Peyer's patch (tissue), 4 donors: ENCODE results near the gene SSPN. TPM values are rescaled to one million over a fixed set of nuclear protein-coding genes. Genes with fewer than 3 reads are reported as not detected.

Experiments
- DNase-seq, 3 donors: peaks; one replicate each; pipeline ENCODE4 v3.0.0-alpha.2; 2017 to 2019
- H3K27ac ChIP-seq, 4 donors: fragments of 200-600 bp; sonication (generic); one replicate each; pipeline ENCODE4 v1.5.1; 2016 to 2019
- H3K27me3 ChIP-seq, 2 donors: fragments of 200-600 bp; sonication (generic); one replicate each; pipeline ENCODE4 v1.5.1; 2019
- H3K36me3 ChIP-seq, 3 donors: fragments of 200-600 bp; sonication (generic); one replicate each; pipeline ENCODE4 v1.5.1; 2016 to 2019
- H3K4me1 ChIP-seq, 4 donors: fragments of 200-600 bp; sonication (generic); one replicate each; pipeline ENCODE4 v1.5.1; 2016 to 2019
- H3K4me3 ChIP-seq, 4 donors: fragments of 200-600 bp; sonication (generic); 1 replicate in 3 of 4; 2 replicates in 1 of 4; pipeline ENCODE4 v1.5.1; 2016 to 2019; ENCODE audit warnings: mild to moderate bottlenecking in 1 of 4
- H3K9me3 ChIP-seq, 4 donors: fragments of 200-600 bp; sonication (generic); one replicate each; pipeline ENCODE4 v1.5.1; 2016 to 2019; ENCODE audit warnings: mild to moderate bottlenecking in 1 of 4
- POLR2A ChIP-seq, 2 donors: fragments of 450-650 bp; IDR thresholded peaks; one replicate each; pipeline ENCODE4 v1.5.1; 2017; ENCODE audit warnings: antibody characterized with exemption in 2 of 2, mild to moderate bottlenecking in 2 of 2, moderate library complexity in 2 of 2
- total RNA-seq, 4 donors: library from RNA; depleted of rRNA; stranded (reverse); fragments of >200 nt; gene quantifications; one replicate each; pipeline ENCODE4 v1.1.0, GENCODE V29; 2016
- TF ChIP-seq, protein P1 (sequence below), 6 experiments: fragments of 450-650 bp in 4 of 6; fragments of 200-600 bp in 2 of 6; sonication (generic) in 1 of 6; IDR thresholded peaks; one replicate each; pipeline ENCODE4 v1.5.1; 2017 to 2019; ENCODE audit warnings: antibody characterized with exemption in 6 of 6, mild to moderate bottlenecking in 3 of 6, moderate library complexity in 1 of 6

Gene SSPN
- total RNA-seq, 4 donors from 2014 or later = 3.0 to 10.9 (median 6.5) TPM

DNA sequence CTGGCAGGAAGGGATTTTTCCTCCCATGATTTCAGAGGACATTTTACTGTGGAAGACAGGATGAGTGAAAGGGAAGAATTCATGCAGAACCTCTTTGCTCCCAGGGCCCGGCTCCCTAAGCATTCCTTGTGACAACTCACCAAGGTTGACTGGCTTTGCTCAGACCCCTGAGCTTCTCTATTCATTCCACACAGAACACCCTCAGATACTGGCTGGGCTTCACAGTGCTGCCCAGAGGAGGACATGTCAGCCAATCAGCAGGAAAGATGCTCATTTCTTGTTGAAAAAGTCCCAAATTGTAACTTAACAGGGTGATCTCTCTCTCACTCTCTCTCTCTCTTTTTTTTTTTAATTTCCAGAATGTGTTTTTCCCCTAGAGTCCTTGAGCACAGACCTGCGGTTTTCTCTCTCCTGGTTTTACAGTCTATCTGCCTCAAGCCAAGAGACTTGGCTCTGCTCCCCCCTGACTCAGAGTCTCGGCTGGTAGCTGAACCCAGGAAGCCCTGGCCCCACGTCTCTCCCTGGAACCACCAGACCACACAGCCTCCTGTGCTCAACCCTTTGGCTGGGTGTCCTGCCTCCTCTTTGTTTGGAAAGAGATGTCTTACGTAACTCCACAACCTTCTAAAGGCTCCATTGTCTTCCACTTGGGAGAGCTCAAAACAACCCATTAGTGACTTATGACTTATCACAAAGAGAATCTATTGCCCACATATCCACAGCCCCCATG, 43.9 kb downstream of the SSPN start:
- DNase-seq = no peak
- H3K36me3 ChIP-seq = no peaks in the 10 kb centered on the region
- no peaks in the 10 kb centered on the region for H3K9me3 ChIP-seq
- H3K27ac ChIP-seq = no peak overlapping the region
- H3K4me1 ChIP-seq = peaks cover 0 to 10% (median 0%) of the 10 kb centered on the region in 4 donors
- no peak overlapping the region for H3K4me3 ChIP-seq
- H3K27me3 ChIP-seq = no peaks in the 10 kb centered on the region
- TF ChIP-seq POLR2A (IDR thresholded peaks at IDR 0.05) = no peak
- TF ChIP-seq, protein P1, sequence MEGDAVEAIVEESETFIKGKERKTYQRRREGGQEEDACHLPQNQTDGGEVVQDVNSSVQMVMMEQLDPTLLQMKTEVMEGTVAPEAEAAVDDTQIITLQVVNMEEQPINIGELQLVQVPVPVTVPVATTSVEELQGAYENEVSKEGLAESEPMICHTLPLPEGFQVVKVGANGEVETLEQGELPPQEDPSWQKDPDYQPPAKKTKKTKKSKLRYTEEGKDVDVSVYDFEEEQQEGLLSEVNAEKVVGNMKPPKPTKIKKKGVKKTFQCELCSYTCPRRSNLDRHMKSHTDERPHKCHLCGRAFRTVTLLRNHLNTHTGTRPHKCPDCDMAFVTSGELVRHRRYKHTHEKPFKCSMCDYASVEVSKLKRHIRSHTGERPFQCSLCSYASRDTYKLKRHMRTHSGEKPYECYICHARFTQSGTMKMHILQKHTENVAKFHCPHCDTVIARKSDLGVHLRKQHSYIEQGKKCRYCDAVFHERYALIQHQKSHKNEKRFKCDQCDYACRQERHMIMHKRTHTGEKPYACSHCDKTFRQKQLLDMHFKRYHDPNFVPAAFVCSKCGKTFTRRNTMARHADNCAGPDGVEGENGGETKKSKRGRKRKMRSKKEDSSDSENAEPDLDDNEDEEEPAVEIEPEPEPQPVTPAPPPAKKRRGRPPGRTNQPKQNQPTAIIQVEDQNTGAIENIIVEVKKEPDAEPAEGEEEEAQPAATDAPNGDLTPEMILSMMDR (IDR thresholded peaks at IDR 0.05) = no peak

DNA sequence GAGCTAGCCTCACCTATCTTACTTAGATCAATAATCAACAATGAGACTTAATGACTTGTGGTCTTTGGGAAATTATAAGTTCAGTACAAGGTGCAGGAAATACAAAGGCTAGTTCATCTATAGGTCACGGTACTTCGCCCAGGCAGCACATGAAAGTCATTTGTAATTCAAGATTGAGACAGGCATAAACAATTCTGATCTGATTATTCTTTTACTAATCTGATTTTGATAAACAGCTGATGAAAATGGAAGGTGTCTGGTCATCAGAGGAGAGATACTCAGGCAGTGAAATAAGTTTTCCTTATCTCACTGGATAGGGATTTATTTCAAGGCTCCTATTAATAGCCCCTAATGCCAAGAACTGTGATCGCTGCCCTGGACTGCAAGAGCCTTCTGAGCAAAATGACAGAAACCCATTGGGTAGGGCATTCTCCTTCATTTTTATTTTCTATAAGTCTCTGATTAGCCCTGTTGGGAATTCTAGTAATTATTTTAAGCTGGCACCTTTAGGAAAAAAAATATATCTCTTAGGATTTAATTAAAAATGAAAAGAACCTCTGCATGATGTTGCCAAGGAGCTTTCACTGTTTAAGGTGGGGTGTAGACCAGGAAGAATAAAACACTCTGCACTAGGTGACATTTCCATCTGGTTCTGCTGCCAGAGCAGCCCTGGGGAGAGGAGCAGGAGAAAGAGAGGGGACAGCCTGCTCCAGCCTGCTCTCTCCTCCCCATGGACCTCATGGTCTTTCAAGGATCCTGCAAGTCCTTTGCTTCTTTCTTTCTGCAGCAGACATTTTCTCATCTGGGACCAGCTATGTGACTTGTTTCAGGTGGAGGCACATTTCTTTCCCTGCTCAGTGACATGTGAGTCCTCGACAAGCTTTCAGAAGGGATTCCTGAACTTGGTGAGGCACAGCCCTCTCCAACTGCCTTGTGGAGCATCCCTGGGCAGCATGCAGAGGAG, 44.8 kb downstream of the SSPN start:
- DNase-seq = no peak
- H3K27ac ChIP-seq = no peak overlapping the region

DNA sequence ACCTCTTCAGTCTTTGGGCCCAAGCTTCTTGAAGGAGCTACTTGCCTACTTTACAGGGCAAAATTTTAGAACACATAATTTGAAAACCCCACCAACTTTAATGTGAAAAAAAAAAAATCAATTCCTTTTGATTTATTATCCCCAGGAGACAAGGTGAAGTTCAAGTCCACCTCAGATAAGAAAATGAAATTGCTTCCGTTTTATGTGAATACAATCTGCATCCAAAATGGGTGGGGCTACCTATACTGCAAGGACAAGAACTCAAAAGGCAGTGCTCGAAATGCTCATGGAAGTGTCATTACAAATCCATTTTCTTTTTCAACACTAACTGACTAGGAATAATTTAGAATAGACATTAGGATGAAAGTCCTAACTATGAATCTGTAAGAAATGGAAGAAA, 45.7 kb downstream of the SSPN start:
- TF ChIP-seq POLR2A (IDR thresholded peaks at IDR 0.05) = no peak
- TF ChIP-seq, protein P1 (IDR thresholded peaks at IDR 0.05) = no peak
- Histone ChIP-seq H3K4me3 (no peak overlapping the region), H3K27ac (no peak overlapping the region), H3K9me3 (no peaks in the 10 kb centered on the region), H3K36me3 (no peaks in the 10 kb centered on the region), H3K27me3 (no peaks in the 10 kb centered on the region), H3K4me1 (peaks cover 0 to 18% (median 0%) of the 10 kb centered on the region in 4 donors)
- DNase-seq = no peak

More for the DNA sequence above, 44.8 kb downstream of the SSPN start:
- peaks cover 0 to 11% (median 0%) of the 10 kb centered on the region in 4 donors for H3K4me1 ChIP-seq
- H3K27me3 ChIP-seq = no peaks in the 10 kb centered on the region
- no peaks in the 10 kb centered on the region for H3K36me3 ChIP-seq
- H3K9me3 ChIP-seq = no peaks in the 10 kb centered on the region
- H3K4me3 ChIP-seq = no peak overlapping the region
- TF ChIP-seq, protein P1 (IDR thresholded peaks at IDR 0.05) = no peak
- TF ChIP-seq POLR2A (IDR thresholded peaks at IDR 0.05) = no peak

DNA sequence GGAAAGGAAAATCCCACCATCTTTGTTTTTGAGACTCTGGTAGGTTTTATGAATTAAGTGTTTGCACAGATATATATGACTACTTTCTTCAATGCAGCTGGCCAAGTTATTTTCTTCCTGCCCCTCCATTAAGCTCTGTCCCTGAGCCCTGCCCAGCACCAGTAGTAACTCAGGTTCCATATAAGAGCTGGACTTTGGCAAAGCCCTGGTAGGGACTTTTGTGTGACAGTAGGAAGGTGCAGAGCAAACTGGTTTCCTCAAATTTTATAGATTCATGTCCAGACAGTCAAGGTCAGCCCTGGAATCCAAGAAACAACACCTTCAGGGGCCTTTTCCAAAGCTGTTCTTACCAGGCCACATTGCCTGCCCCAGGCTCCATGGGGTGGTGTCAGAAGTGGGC, 47.3 kb downstream of the SSPN start:
- TF ChIP-seq POLR2A (IDR thresholded peaks at IDR 0.05) = no peak
- TF ChIP-seq, protein P1 (IDR thresholded peaks at IDR 0.05) = no peak
- Histone ChIP-seq H3K27ac (no peak overlapping the region), H3K4me1 (peaks cover 0 to 19% (median 2%) of the 10 kb centered on the region in 4 donors), H3K36me3 (no peaks in the 10 kb centered on the region), H3K4me3 (no peak overlapping the region), H3K27me3 (no peaks in the 10 kb centered on the region), H3K9me3 (no peaks in the 10 kb centered on the region)
- DNase-seq = no peak

DNA sequence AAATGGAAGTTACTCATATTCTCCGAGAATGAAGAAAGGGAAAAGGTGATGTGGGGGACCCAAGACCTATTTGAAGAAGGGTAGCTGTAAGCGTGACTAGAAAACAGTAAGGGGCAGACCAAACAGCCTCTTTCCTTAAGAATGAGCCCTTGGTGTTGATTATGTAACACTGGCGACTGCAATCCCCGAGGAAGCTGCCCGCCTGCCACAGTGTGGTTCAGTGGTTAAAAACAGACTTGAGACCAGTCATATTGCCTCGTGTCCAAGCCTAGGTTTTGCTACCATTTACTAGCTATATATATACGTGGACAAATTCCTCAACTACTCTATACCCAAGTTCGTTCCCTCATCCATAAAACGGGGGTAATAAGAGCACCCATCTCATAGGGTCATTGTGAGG, 49.1 kb downstream of the SSPN start:
- no peaks in the 10 kb centered on the region for H3K27me3 ChIP-seq
- no peaks in the 10 kb centered on the region for H3K9me3 ChIP-seq
- H3K27ac ChIP-seq = no peak overlapping the region
- peaks cover 0 to 19% (median 2%) of the 10 kb centered on the region in 4 donors for H3K4me1 ChIP-seq
- no peaks in the 10 kb centered on the region for H3K36me3 ChIP-seq
- no peak for DNase-seq
- no peak for TF ChIP-seq POLR2A (IDR thresholded peaks at IDR 0.05)
- TF ChIP-seq, protein P1 (IDR thresholded peaks at IDR 0.05) = no peak
- no peak overlapping the region for H3K4me3 ChIP-seq
